ENCODE results near the gene TWIST1.

The TWIST1 gene

GRCh38 chr7:19099924-19100323, 17.5 kb downstream of the TWIST1 start:
- H3K4me3 ChIP-seq (ENCODE audit: low read depth, low read length): no peak overlapping the region
- TF ChIP-seq CTCF (IDR thresholded peaks at IDR 0.05; ENCODE audit: low read depth, low read length): no peak

GRCh38 chr7:19099194-19099593, 18.2 kb downstream of the TWIST1 start:
- TF ChIP-seq CTCF (IDR thresholded peaks at IDR 0.05; ENCODE audit: low read depth, low read length): no peak
- no peak overlapping the region for H3K4me3 ChIP-seq (ENCODE audit: low read depth, low read length)

GRCh38 chr7:19098510-19098909, 18.9 kb downstream of the TWIST1 start:
- TF ChIP-seq CTCF (IDR thresholded peaks at IDR 0.05; ENCODE audit: low read depth, low read length): no peak
- H3K4me3 ChIP-seq (ENCODE audit: low read depth, low read length): no peak overlapping the region

- H3K4me3 ChIP-seq (ENCODE audit: low read depth, low read length): no peak overlapping the region
- TF ChIP-seq CTCF (IDR thresholded peaks at IDR 0.05; ENCODE audit: low read depth, low read length): no peak
Measured at GRCh38 chr7:19097165-19098055, 20.0 kb downstream of the TWIST1 start.

- TF ChIP-seq CTCF (IDR thresholded peaks at IDR 0.05; ENCODE audit: low read depth, low read length): no peak
- H3K4me3 ChIP-seq (ENCODE audit: low read depth, low read length): no peak overlapping the region
Measured at GRCh38 chr7:19095353-19095860, 22.0 kb downstream of the TWIST1 start.

GRCh38 chr7:19094598-19095352, 22.7 kb downstream of the TWIST1 start:
- no peak overlapping the region for H3K4me3 ChIP-seq (ENCODE audit: low read depth, low read length)
- TF ChIP-seq CTCF (IDR thresholded peaks at IDR 0.05; ENCODE audit: low read depth, low read length): no peak

GRCh38 chr7:19094138-19094537, 23.3 kb downstream of the TWIST1 start:
- H3K4me3 ChIP-seq (ENCODE audit: low read depth, low read length): no peak overlapping the region
- TF ChIP-seq CTCF (IDR thresholded peaks at IDR 0.05; ENCODE audit: low read depth, low read length): no peak

Measured in WI38 (cell line).